Measurements from ENCODE around the gene CAT.

The CAT gene

GRCh38 chr11:34461215-34461614 lies 22.5 kb downstream of the CAT start:
- H3K4me3 ChIP-seq (ENCODE audit: low read depth, low read length) = no peak overlapping the region
- in situ Hi-C loops (cut with HindIII; ENCODE audit: low sequenced_read_pairs) = no loop called here

GRCh38 chr11:34464591-34465051 lies 25.9 kb downstream of the CAT start:
- no peak for TF ChIP-seq CTCF (IDR thresholded peaks at IDR 0.05; ENCODE audit: low read depth, low read length)
- no peak overlapping the region for H3K4me3 ChIP-seq (ENCODE audit: low read depth, low read length)
- no peak for DNase-seq (ENCODE audit: low read depth, low spot score)
- in situ Hi-C loops (cut with HindIII; ENCODE audit: low sequenced_read_pairs) = no loop called here

More at GRCh38 chr11:34461215-34461614, 22.5 kb downstream of the CAT start:
- no peak for DNase-seq (ENCODE audit: low read depth, low spot score)
- no peak for TF ChIP-seq CTCF (IDR thresholded peaks at IDR 0.05; ENCODE audit: low read depth, low read length)

- no peak for TF ChIP-seq CTCF (IDR thresholded peaks at IDR 0.05; ENCODE audit: low read depth, low read length)
- in situ Hi-C loops (cut with HindIII; ENCODE audit: low sequenced_read_pairs) = no loop called here
- DNase-seq (ENCODE audit: low read depth, low spot score) = peak; percentile 20
- no peak overlapping the region for H3K4me3 ChIP-seq (ENCODE audit: low read depth, low read length)
These were observed 28.2 kb downstream of the CAT start for GRCh38 chr11:34466802-34467488.

- no peak overlapping the region for H3K4me3 ChIP-seq (ENCODE audit: low read depth, low read length)
- in situ Hi-C loops (cut with HindIII; ENCODE audit: low sequenced_read_pairs) = no loop called here
- peak; percentile 34 for DNase-seq (ENCODE audit: low read depth, low spot score)
- TF ChIP-seq CTCF (IDR thresholded peaks at IDR 0.05; ENCODE audit: low read depth, low read length) = peak; percentile 71
These were observed 29.6 kb downstream of the CAT start for GRCh38 chr11:34468209-34468841.

GRCh38 chr11:34473603-34474169 lies 35.0 kb downstream of the CAT start:
- no peak for TF ChIP-seq CTCF (IDR thresholded peaks at IDR 0.05; ENCODE audit: low read depth, low read length)
- no peak for DNase-seq (ENCODE audit: low read depth, low spot score)
- in situ Hi-C loops (cut with HindIII; ENCODE audit: low sequenced_read_pairs) = no loop called here
- H3K4me3 ChIP-seq (ENCODE audit: low read depth, low read length) = no peak overlapping the region

- in situ Hi-C loops (cut with HindIII; ENCODE audit: low sequenced_read_pairs) = no loop called here
- no peak overlapping the region for H3K4me3 ChIP-seq (ENCODE audit: low read depth, low read length)
- no peak for DNase-seq (ENCODE audit: low read depth, low spot score)
- no peak for TF ChIP-seq CTCF (IDR thresholded peaks at IDR 0.05; ENCODE audit: low read depth, low read length)
These were observed 36.9 kb downstream of the CAT start for GRCh38 chr11:34475656-34476055.
